ENCODE measurements around the gene DCDC2. TPM values are rescaled to one million over a fixed set of nuclear protein-coding genes. Genes with fewer than 3 reads are reported as not detected.
"Not testable (repeated sequence)": the region's sequence is repeated elsewhere in the genome, so short reads cannot be mapped to it uniquely, and the experiment has no call there.

Gene DCDC2
- polyA plus RNA-seq, 3 donors from 2014 or later = not detected

DNA sequence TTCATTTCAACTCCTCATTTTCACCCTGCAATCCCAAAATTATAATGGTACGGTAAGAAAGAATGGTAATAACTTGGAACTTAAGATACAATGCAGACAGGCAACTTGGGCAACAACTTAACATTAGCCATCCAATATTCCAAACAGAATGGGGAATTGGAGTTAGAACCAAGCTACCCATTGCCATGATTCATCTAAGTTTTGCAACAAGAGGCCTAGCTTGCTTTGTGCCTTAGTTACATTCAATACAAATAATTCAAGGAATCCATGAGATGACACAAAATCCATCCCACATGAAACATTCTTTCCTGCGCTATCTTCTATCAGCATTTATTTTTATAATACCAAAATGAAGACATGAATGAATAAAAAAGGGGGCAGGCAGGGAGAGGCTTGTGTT lies 28.4 kb downstream of the DCDC2 start:
- H3K4me1 Mint-ChIP-seq = no peaks in the 10 kb centered on the region
- no peak for DNase-seq
- peaks cover 0 to 2% (median 2%) of the 10 kb centered on the region in 3 donors for H3K27me3 Mint-ChIP-seq (ENCODE audit: low read depth in 3 of 3)
- H3K27ac Mint-ChIP-seq = no peak overlapping the region
- H3K9me3 Mint-ChIP-seq = peaks cover 0 to 2% (median 0%) of the 10 kb centered on the region in 6 donors
- no peak overlapping the region for H3K4me3 Mint-ChIP-seq
- no peaks in the 10 kb centered on the region for H3K36me3 Mint-ChIP-seq

- H3K9me3 Mint-ChIP-seq = peaks cover 0 to 2% (median 0%) of the 10 kb centered on the region in 6 donors
- no peak overlapping the region for H3K27ac Mint-ChIP-seq
- H3K4me3 Mint-ChIP-seq = no peak overlapping the region
- DNase-seq = no peak
- H3K36me3 Mint-ChIP-seq = no peaks in the 10 kb centered on the region
- H3K27me3 Mint-ChIP-seq (ENCODE audit: low read depth in 3 of 3) = peaks cover 0 to 2% (median 2%) of the 10 kb centered on the region in 3 donors
- no peaks in the 10 kb centered on the region for H3K4me1 Mint-ChIP-seq
Observed at GRCh38 chr6:24329022-24329421, 28.8 kb downstream of the DCDC2 start.

GRCh38 chr6:24327756-24328155 lies 30.1 kb downstream of the DCDC2 start:
- Mint-ChIP-seq H3K36me3 (no peaks in the 10 kb centered on the region), H3K4me1 (no peaks in the 10 kb centered on the region), H3K4me3 (no peak overlapping the region), H3K9me3 (peaks cover 0 to 2% (median 0%) of the 10 kb centered on the region in 6 donors), H3K27ac (no peak overlapping the region), H3K27me3 (ENCODE audit: low read depth in 3 of 3) (peaks cover 0 to 5% (median 2%) of the 10 kb centered on the region in 3 donors)
- no peak for DNase-seq

GRCh38 chr6:24325978-24326377 lies 31.9 kb downstream of the DCDC2 start:
- H3K27me3 Mint-ChIP-seq (ENCODE audit: low read depth in 3 of 3) = peaks cover 0 to 3% (median 2%) of the 10 kb centered on the region in 3 donors
- no peak overlapping the region for H3K4me3 Mint-ChIP-seq
- no peak overlapping the region for H3K27ac Mint-ChIP-seq
- no peaks in the 10 kb centered on the region for H3K4me1 Mint-ChIP-seq
- H3K36me3 Mint-ChIP-seq = no peaks in the 10 kb centered on the region
- no peak for DNase-seq
- peaks cover 0 to 2% (median 0%) of the 10 kb centered on the region in 6 donors for H3K9me3 Mint-ChIP-seq

- H3K4me3 Mint-ChIP-seq = no peak overlapping the region
- no peak overlapping the region for H3K27ac Mint-ChIP-seq
- H3K27me3 Mint-ChIP-seq (ENCODE audit: low read depth in 3 of 3) = peaks cover 0 to 3% (median 2%) of the 10 kb centered on the region in 3 donors
Observed at GRCh38 chr6:24324617-24325016, 33.2 kb downstream of the DCDC2 start.

GRCh38 chr6:24323632-24324337 lies 34.1 kb downstream of the DCDC2 start:
- Mint-ChIP-seq H3K4me3 (no peak overlapping the region), H3K27ac (no peak overlapping the region), H3K9me3 (peaks cover 0 to 2% (median 0%) of the 10 kb centered on the region in 6 donors), H3K27me3 (ENCODE audit: low read depth in 3 of 3) (peaks cover 0 to 4% (median 3%) of the 10 kb centered on the region in 3 donors), H3K36me3 (no peaks in the 10 kb centered on the region), H3K4me1 (no peaks in the 10 kb centered on the region)
- DNase-seq = no peak

More at GRCh38 chr6:24324617-24325016, 33.2 kb downstream of the DCDC2 start:
- H3K36me3 Mint-ChIP-seq = no peaks in the 10 kb centered on the region
- no peaks in the 10 kb centered on the region for H3K4me1 Mint-ChIP-seq
- peaks cover 0 to 2% (median 0%) of the 10 kb centered on the region in 6 donors for H3K9me3 Mint-ChIP-seq
- no peak for DNase-seq

- peaks cover 0 to 2% (median 0%) of the 10 kb centered on the region in 6 donors for H3K9me3 Mint-ChIP-seq
Observed at GRCh38 chr6:24322924-24323323, 34.9 kb downstream of the DCDC2 start.

DNA sequence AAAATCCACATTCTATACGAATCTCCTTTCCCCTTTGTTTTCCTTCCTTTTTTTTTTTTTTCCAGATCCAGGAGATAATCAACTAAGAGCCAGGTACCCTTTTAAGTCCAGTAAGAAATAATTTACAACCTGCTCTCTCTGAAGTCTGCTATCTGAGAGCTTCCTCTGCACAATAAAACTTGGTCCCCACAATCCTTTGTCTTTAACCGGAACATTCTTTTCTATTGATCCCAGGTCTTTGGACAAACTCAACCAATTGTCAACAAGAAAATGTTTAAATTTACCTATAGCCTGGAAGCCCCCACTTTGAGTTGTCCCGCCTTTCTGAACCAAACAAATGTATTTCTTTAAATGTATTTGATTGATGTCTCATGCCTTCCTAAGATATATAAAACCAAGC lies 35.4 kb downstream of the DCDC2 start:
- not testable (repeated sequence) for H3K27me3 Mint-ChIP-seq (ENCODE audit: low read depth in 3 of 3); H3K9me3 Mint-ChIP-seq; DNase-seq; H3K4me3 Mint-ChIP-seq; H3K36me3 Mint-ChIP-seq; H3K4me1 Mint-ChIP-seq
- H3K27ac Mint-ChIP-seq = peak overlapping the region in 1 of 6 donors; percentile 46

More at GRCh38 chr6:24322924-24323323, 34.9 kb downstream of the DCDC2 start:
- H3K36me3 Mint-ChIP-seq = no peaks in the 10 kb centered on the region
- H3K4me1 Mint-ChIP-seq = no peaks in the 10 kb centered on the region
- peaks cover 0 to 4% (median 3%) of the 10 kb centered on the region in 3 donors for H3K27me3 Mint-ChIP-seq (ENCODE audit: low read depth in 3 of 3)
- H3K27ac Mint-ChIP-seq = no peak overlapping the region
- DNase-seq = no peak
- no peak overlapping the region for H3K4me3 Mint-ChIP-seq

DNA sequence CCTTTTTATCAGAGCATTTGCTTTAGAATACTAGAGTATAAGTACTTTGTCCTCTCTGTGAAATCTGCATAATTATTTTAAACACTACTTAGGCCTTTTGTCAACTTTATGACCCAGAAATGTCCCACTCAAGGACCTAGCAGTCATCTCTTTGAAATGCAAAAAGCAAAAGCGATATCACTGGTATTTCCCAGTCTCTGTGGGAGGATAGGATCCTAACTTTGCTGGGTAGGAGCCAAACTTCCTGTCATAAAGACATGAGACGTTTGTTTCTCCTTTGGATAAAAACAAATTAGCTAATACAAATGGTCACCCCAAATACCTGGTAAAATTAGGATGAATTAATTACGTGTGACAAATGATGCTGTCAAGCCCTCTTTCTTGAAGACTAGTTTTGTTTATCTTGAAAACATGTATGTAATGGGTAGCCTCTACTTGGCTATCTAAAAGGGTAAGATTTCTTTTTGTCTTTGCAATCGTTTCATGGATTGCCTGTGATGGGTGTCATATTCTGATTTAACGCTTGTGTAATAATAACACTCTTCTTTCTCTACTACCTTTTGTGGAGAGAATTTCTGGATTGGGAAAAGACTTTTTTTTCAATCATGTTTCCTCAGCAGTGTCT lies 36.2 kb downstream of the DCDC2 start:
- Mint-ChIP-seq H3K4me1 (no peaks in the 10 kb centered on the region), H3K36me3 (no peaks in the 10 kb centered on the region), H3K4me3 (no peak overlapping the region), H3K27ac (no peak overlapping the region), H3K27me3 (ENCODE audit: low read depth in 3 of 3) (peaks cover 0 to 4% (median 3%) of the 10 kb centered on the region in 3 donors), H3K9me3 (peaks cover 0 to 2% (median 0%) of the 10 kb centered on the region in 6 donors)
- no peak for DNase-seq

GRCh38 chr6:24313251-24314141 lies 44.4 kb downstream of the DCDC2 start:
- Mint-ChIP-seq H3K27ac (no peak overlapping the region), H3K4me1 (no peaks in the 10 kb centered on the region), H3K9me3 (peaks cover 0 to 8% (median 5%) of the 10 kb centered on the region in 6 donors), H3K4me3 (no peak overlapping the region), H3K36me3 (no peaks in the 10 kb centered on the region), H3K27me3 (ENCODE audit: low read depth in 3 of 3) (peaks cover 0 to 18% (median 3%) of the 10 kb centered on the region in 3 donors)
- DNase-seq = no peak

DNA sequence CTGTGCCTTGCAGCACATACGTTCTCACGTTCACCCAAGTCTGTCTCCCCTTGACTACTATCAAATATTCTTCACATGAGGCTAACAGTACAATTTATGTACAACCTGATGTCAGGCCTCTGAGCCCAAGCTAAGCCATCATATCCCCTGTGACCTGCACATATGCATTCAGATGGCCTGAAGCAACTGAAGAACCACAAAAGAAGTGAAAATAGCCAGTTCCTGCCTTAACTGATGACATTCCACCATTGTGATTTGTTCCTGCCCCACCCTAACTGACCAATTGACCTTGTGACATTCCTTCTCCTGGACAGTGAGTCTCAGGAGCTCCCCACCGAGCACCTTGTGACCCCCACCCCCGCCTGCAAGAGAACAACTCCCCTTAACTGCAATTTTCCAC lies 46.1 kb downstream of the DCDC2 start:
- H3K4me1 Mint-ChIP-seq, H3K4me3 Mint-ChIP-seq, H3K9me3 Mint-ChIP-seq, H3K27ac Mint-ChIP-seq, H3K36me3 Mint-ChIP-seq, DNase-seq: not testable (repeated sequence)
- peaks cover 0 to 22% (median 3%) of the 10 kb centered on the region in 3 donors for H3K27me3 Mint-ChIP-seq (ENCODE audit: low read depth in 3 of 3)

DNA sequence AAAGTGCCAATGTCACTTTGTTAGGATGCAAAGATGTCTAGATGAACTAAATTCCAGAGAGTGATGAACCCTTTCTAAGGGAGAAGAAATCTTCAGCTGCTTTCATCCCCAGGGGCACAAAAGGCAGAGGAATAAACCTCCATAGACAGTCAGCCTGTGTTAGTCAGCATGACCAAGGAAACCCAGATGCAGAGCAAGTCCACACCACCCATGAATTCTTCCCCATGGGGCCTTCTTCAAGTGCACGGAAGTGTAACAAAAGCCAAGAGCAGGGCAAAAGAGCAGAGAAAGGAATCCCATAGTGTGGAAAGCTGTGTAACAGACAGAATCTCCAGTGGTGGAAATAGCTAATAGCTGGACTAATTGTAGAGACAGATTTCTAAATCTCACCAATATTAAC lies 50.0 kb downstream of the DCDC2 start:
- DNase-seq = no peak
- Mint-ChIP-seq H3K4me1 (no peaks in the 10 kb centered on the region), H3K4me3 (no peak overlapping the region), H3K36me3 (no peaks in the 10 kb centered on the region), H3K27ac (no peak overlapping the region), H3K9me3 (peaks cover 0 to 8% (median 5%) of the 10 kb centered on the region in 6 donors), H3K27me3 (ENCODE audit: low read depth in 3 of 3) (peaks cover 0 to 8% (median 0%) of the 10 kb centered on the region in 3 donors)

GRCh38 chr6:24306936-24307335 lies 50.9 kb downstream of the DCDC2 start:
- Mint-ChIP-seq H3K27me3 (ENCODE audit: low read depth in 3 of 3) (peaks cover 0 to 8% (median 0%) of the 10 kb centered on the region in 3 donors), H3K27ac (no peak overlapping the region), H3K4me1 (no peaks in the 10 kb centered on the region), H3K36me3 (no peaks in the 10 kb centered on the region), H3K4me3 (no peak overlapping the region), H3K9me3 (peaks cover 0 to 5% (median 3%) of the 10 kb centered on the region in 6 donors)
- no peak for DNase-seq
